Ascending aorta (tissue), 2 donors: Measurements from ENCODE around the gene KRTAP5-6. TPM values are rescaled to one million over a fixed set of nuclear protein-coding genes. Genes with fewer than 3 reads are reported as not detected.

Experiments used
- DNase-seq, 2 donors: peaks; one replicate each; pipeline ENCODE4 v3.0.0-alpha.2; 2019; ENCODE audit warnings: low spot score in 2 of 2
- H3K27ac ChIP-seq, 2 donors: fragments of 200-600 bp; sonication (generic); one replicate each; pipeline ENCODE4 v1.5.1; 2016 to 2017; ENCODE audit warnings: mild to moderate bottlenecking in 1 of 2
- H3K27me3 ChIP-seq: fragments of 200-600 bp; sonication (generic); one replicate; pipeline ENCODE4 v1.5.1; 2017
- H3K36me3 ChIP-seq, 2 donors: fragments of 200-600 bp; sonication (generic); one replicate each; pipeline ENCODE4 v1.5.1; 2016
- H3K4me1 ChIP-seq, 2 donors: fragments of 200-600 bp; sonication (generic); one replicate each; pipeline ENCODE4 v1.5.1; 2016 to 2017; ENCODE audit warnings: mild to moderate bottlenecking in 1 of 2
- H3K4me3 ChIP-seq, 2 donors: fragments of 200-600 bp; sonication (generic); one replicate each; pipeline ENCODE4 v1.5.1; 2016 to 2017; ENCODE audit warnings: mild to moderate bottlenecking in 1 of 2
- H3K9me3 ChIP-seq, 2 donors: fragments of 200-600 bp; sonication (generic); one replicate each; pipeline ENCODE4 v1.5.1; 2016
- intact Hi-C: fragments of 100-400 bp; cut with DNase I; formaldehyde crosslinking; loops from one replicate; pipeline ENCODE4 v1.15.1; 2023
- total RNA-seq: library from RNA; depleted of rRNA; stranded (reverse); fragments of >200 nt; gene quantifications from one replicate; pipeline ENCODE4 v1.1.0, GENCODE V29; 2016
- TF ChIP-seq, protein P1 (sequence below), 3 experiments: fragments of 200-600 bp in 2 of 3; fragments of 450-650 bp in 1 of 3; sonication (generic) in 2 of 3; IDR thresholded peaks; one replicate each; pipeline ENCODE4 v1.5.1; 2016 to 2019; ENCODE audit warnings: antibody characterized with exemption in 3 of 3, mild to moderate bottlenecking in 1 of 3, moderate library complexity in 1 of 3

KRTAP5-6 gene
- total RNA-seq, 1 donor from 2014 or later: not detected

- Histone ChIP-seq H3K27me3 (no peaks in the 10 kb centered on the region), H3K4me3 (no peak overlapping the region), H3K4me1 (peaks cover 4 to 10% of the 10 kb centered on the region in 2 donors), H3K36me3 (no peaks in the 10 kb centered on the region), H3K27ac (no peak overlapping the region), H3K9me3 (no peaks in the 10 kb centered on the region)
- intact Hi-C loops: no loop called here
- TF ChIP-seq, protein P1, sequence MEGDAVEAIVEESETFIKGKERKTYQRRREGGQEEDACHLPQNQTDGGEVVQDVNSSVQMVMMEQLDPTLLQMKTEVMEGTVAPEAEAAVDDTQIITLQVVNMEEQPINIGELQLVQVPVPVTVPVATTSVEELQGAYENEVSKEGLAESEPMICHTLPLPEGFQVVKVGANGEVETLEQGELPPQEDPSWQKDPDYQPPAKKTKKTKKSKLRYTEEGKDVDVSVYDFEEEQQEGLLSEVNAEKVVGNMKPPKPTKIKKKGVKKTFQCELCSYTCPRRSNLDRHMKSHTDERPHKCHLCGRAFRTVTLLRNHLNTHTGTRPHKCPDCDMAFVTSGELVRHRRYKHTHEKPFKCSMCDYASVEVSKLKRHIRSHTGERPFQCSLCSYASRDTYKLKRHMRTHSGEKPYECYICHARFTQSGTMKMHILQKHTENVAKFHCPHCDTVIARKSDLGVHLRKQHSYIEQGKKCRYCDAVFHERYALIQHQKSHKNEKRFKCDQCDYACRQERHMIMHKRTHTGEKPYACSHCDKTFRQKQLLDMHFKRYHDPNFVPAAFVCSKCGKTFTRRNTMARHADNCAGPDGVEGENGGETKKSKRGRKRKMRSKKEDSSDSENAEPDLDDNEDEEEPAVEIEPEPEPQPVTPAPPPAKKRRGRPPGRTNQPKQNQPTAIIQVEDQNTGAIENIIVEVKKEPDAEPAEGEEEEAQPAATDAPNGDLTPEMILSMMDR (IDR thresholded peaks at IDR 0.05): no peak
- DNase-seq: no peak
These were observed 22.8 kb downstream of the KRTAP5-6 start for GRCh38 chr11:1719781-1720180.

DNA sequence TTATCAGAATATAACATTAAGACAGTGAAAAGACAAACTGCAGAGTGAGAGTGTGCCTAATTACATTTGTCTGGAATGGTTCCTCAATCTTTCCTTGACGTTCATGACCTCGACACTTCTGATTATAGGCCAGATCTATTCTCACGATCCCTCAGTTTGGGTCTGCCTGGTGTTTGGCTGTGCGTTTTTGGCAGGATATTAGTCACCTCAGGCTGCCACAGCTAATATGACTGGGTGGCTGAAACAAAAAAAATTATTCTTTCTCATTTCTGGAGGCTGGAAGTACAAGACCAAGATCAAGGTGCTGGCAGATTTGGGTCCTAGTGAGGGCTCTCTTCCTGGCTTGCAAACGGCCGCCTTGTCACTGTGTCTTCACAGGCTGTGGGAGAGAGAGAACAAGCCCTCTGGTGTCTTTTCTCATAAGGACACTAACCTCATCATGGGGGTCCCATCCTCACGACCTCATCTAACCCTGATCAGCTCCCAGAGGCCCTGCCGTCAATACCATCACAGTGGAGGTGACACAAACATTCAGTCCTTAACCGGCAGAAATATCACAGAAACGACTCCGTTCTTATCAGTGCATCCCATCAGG is 30.2 kb downstream of the KRTAP5-6 start:
- DNase-seq: peak in 1 of 2 donors; percentile 30
- H3K4me1 ChIP-seq: no peaks in the 10 kb centered on the region
- H3K27ac ChIP-seq: no peak overlapping the region
- no peak overlapping the region for H3K4me3 ChIP-seq
- H3K27me3 ChIP-seq: peaks cover 3% of the 10 kb centered on the region
- intact Hi-C loops: no loop called here
- H3K9me3 ChIP-seq: no peaks in the 10 kb centered on the region
- no peaks in the 10 kb centered on the region for H3K36me3 ChIP-seq
- TF ChIP-seq, protein P1 (IDR thresholded peaks at IDR 0.05): no peak

DNA sequence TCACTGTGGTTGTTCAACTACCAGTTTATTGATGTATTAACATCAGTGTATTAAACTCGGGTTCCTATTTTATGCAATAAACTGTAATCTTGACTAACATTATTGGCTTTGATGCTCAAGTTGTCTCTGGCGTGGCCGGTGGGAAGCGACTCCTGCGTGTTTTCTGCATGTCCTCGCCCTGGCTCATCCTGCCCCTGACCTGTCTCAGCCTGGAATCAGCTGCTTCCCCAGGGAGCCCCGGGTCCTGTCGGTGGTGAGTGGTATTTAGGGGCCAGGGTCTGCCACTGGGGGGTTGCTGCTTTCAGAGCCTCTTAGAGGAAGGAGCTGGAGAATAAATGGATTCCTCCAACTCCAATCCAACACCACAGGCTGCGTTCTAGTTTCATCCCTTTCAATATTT is 30.9 kb downstream of the KRTAP5-6 start:
- Histone ChIP-seq H3K27ac (no peak overlapping the region), H3K27me3 (peaks cover 3% of the 10 kb centered on the region), H3K36me3 (no peaks in the 10 kb centered on the region), H3K9me3 (no peaks in the 10 kb centered on the region), H3K4me1 (no peaks in the 10 kb centered on the region), H3K4me3 (no peak overlapping the region)
- intact Hi-C loops: no loop called here
- TF ChIP-seq, protein P1 (IDR thresholded peaks at IDR 0.05): no peak
- peak in 1 of 2 donors; percentile 28 for DNase-seq

DNA sequence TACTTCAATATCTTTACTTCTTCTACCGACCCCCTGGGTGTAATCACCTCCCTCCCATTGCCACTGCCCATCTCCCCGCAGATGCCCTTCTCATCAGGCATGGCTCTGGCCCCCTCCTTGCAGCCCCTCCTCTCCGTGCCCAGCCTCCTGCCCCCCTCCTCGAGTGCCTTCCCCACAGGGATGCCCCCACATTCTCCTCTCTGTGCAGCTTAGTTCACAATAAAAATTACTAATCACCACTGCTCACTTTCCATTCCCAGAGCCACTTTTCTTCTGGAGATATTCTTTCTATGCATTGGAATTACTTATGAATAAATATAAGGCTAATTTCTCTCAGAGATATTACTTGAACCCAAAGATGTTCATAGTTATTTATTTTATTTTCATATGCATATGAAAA is 31.3 kb downstream of the KRTAP5-6 start:
- intact Hi-C loops: no loop called here
- Histone ChIP-seq H3K27ac (no peak overlapping the region), H3K4me3 (no peak overlapping the region), H3K36me3 (no peaks in the 10 kb centered on the region), H3K9me3 (no peaks in the 10 kb centered on the region), H3K4me1 (no peaks in the 10 kb centered on the region), H3K27me3 (peaks cover 3% of the 10 kb centered on the region)
- peak in 1 of 2 donors; percentile 45 for DNase-seq
- TF ChIP-seq, protein P1 (IDR thresholded peaks at IDR 0.05): no peak

- peaks cover 3% of the 10 kb centered on the region for H3K27me3 ChIP-seq
- H3K4me3 ChIP-seq: no peak overlapping the region
- DNase-seq: peak in 1 of 2 donors; percentile 56
- H3K4me1 ChIP-seq: no peaks in the 10 kb centered on the region
- H3K9me3 ChIP-seq: no peaks in the 10 kb centered on the region
- intact Hi-C loops: no loop called here
- H3K36me3 ChIP-seq: no peaks in the 10 kb centered on the region
- H3K27ac ChIP-seq: no peak overlapping the region
- TF ChIP-seq, protein P1 (IDR thresholded peaks at IDR 0.05): no peak
These were observed 32.1 kb downstream of the KRTAP5-6 start for GRCh38 chr11:1728931-1729691.
